Esophagus squamous epithelium (tissue), 4 donors: ENCODE results near the gene AFP.

ENCODE experiments used
- CTCF ChIP-seq, 6 experiments: fragments of 450-650 bp in 4 of 6; fragments of 200-600 bp in 2 of 6; sonication (generic) in 2 of 6; IDR thresholded peaks; one replicate each; pipeline ENCODE4 v1.5.1; 2016 to 2019; ENCODE audit warnings: antibody characterized with exemption in 6 of 6, mild to moderate bottlenecking in 4 of 6, moderate library complexity in 4 of 6
- POLR2A ChIP-seq, 4 donors: fragments of 450-650 bp; IDR thresholded peaks; one replicate each; pipeline ENCODE4 v1.6.1; 2017; ENCODE audit warnings: antibody characterized with exemption in 4 of 4, mild to moderate bottlenecking in 4 of 4, moderate library complexity in 3 of 4

GRCh38 chr4:73499996-73500765 lies 64.2 kb downstream of the AFP start:
- TF ChIP-seq CTCF (IDR thresholded peaks at IDR 0.05) (no peak), POLR2A (IDR thresholded peaks at IDR 0.05) (no peak)
